Upper lobe of left lung (tissue), 4 donors: ENCODE measurements around the gene PRSS8.

Experiments
- POLR2A ChIP-seq, 4 donors: fragments of 450-650 bp; IDR thresholded peaks; one replicate each; pipeline ENCODE4 v1.5.1; 2016 to 2017; ENCODE audit warnings: antibody characterized with exemption in 4 of 4, mild to moderate bottlenecking in 2 of 4
- TF ChIP-seq, protein P1 (sequence below), 6 experiments: fragments of 450-650 bp in 4 of 6; fragments of 200-600 bp in 2 of 6; sonication (generic) in 2 of 6; IDR thresholded peaks; one replicate each; pipeline ENCODE4 v1.5.1; 2016 to 2019; ENCODE audit warnings: antibody characterized with exemption in 6 of 6

DNA sequence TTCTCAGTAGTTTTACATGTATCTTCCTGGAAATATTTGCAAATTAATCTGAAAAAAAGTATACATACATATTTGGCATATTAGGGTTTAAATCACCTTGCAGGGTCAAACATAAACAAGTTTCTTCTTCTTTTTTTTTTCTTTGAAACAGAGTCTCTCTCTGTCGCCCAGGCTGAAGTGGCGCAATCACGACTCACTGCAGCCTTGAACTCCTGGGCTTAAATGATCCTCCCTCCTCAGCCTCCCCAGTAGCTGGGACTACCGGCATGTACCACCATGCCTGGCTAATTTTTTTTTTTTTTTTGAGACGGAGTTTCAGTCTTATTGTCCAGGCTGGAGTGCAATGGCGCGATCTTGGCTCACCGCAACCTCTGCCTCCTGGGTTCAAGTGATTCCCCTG lies 31.8 kb upstream of the PRSS8 start:
- no peak for TF ChIP-seq POLR2A (IDR thresholded peaks at IDR 0.05)
- TF ChIP-seq, protein P1, sequence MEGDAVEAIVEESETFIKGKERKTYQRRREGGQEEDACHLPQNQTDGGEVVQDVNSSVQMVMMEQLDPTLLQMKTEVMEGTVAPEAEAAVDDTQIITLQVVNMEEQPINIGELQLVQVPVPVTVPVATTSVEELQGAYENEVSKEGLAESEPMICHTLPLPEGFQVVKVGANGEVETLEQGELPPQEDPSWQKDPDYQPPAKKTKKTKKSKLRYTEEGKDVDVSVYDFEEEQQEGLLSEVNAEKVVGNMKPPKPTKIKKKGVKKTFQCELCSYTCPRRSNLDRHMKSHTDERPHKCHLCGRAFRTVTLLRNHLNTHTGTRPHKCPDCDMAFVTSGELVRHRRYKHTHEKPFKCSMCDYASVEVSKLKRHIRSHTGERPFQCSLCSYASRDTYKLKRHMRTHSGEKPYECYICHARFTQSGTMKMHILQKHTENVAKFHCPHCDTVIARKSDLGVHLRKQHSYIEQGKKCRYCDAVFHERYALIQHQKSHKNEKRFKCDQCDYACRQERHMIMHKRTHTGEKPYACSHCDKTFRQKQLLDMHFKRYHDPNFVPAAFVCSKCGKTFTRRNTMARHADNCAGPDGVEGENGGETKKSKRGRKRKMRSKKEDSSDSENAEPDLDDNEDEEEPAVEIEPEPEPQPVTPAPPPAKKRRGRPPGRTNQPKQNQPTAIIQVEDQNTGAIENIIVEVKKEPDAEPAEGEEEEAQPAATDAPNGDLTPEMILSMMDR (IDR thresholded peaks at IDR 0.05), result no peak
